HepG2 (cell line): ENCODE results near the gene PHRF1. TPM values are rescaled to one million over a fixed set of nuclear protein-coding genes. Genes with fewer than 3 reads are reported as not detected.
A peak's percentile ranks its signal among the peaks of the same experiment; 100 is the strongest.

Source experiments
- E2F2 ChIP-seq: sonication (generic); formaldehyde crosslinking; IDR thresholded peaks from 2 replicates; pipeline ENCODE4 v1.4.0; 2020; ENCODE audit warnings: missing genetic modification reagents, borderline replicate concordance
- FOXK2 ChIP-seq: fragments of 450-650 bp; IDR thresholded peaks from 2 replicates; pipeline ENCODE4 v1.6.1; 2016
- MAFF ChIP-seq: IDR thresholded peaks from 2 replicates; pipeline ENCODE4 v1.6.1; 2011; ENCODE audit warnings: low read depth, low read length, improper control_type of control experiment
- NCOA1 ChIP-seq: sonication (generic); formaldehyde crosslinking; IDR thresholded peaks from 2 replicates; pipeline ENCODE4 v1.9.0; 2021; ENCODE audit warnings: missing genetic modification reagents
- NFKBIZ ChIP-seq: IDR thresholded peaks from 2 replicates; pipeline ENCODE4 v1.6.1; 2018; ENCODE audit warnings: missing genetic modification reagents, missing compliant biosample characterization
- ZBTB46 ChIP-seq: sonication (generic); formaldehyde crosslinking; IDR thresholded peaks from 2 replicates; pipeline ENCODE4 v1.4.0; 2020; ENCODE audit warnings: mild to moderate bottlenecking, missing genetic modification reagents, borderline replicate concordance
- ZNF160 ChIP-seq: sonication (generic); formaldehyde crosslinking; IDR thresholded peaks from 2 replicates; pipeline ENCODE4 v1.8.0; 2022; ENCODE audit warnings: mild to moderate bottlenecking, inconsistent platforms, missing genetic modification reagents
- ZNF326 ChIP-seq: sonication (generic); formaldehyde crosslinking; IDR thresholded peaks from 2 replicates; pipeline ENCODE4 v1.4.0; 2020; ENCODE audit warnings: missing genetic modification reagents, borderline replicate concordance
- ZNF496 ChIP-seq: sonication (generic); formaldehyde crosslinking; IDR thresholded peaks from 2 replicates; pipeline ENCODE4 v1.8.1; 2023; ENCODE audit warnings: mild to moderate bottlenecking, moderate library complexity, missing genetic modification reagents; ENCODE audit not compliant: insufficient replicate concordance
- ZNF501 ChIP-seq: sonication (generic); formaldehyde crosslinking; IDR thresholded peaks from 2 replicates; pipeline ENCODE4 v1.5.1; 2020; ENCODE audit warnings: mild to moderate bottlenecking, moderate library complexity, missing genetic modification reagents
- ZNF512B ChIP-seq: sonication (generic); formaldehyde crosslinking; IDR thresholded peaks from 2 replicates; pipeline ENCODE4 v1.5.1; 2020; ENCODE audit warnings: missing genetic modification reagents, mild to moderate bottlenecking, borderline replicate concordance
- ZNF709 ChIP-seq: sonication (generic); formaldehyde crosslinking; IDR thresholded peaks from 2 replicates; pipeline ENCODE4 v1.5.0; 2020; ENCODE audit warnings: mild to moderate bottlenecking, missing genetic modification reagents
- ZNF891 ChIP-seq: sonication (generic); formaldehyde crosslinking; IDR thresholded peaks from 2 replicates; pipeline ENCODE4 v1.5.0; 2020; ENCODE audit warnings: mild to moderate bottlenecking, missing genetic modification reagents
- ZSCAN31 ChIP-seq: sonication (generic); formaldehyde crosslinking; IDR thresholded peaks from 2 replicates; pipeline ENCODE4 v1.5.0; 2020; ENCODE audit warnings: low read depth, mild to moderate bottlenecking, missing genetic modification reagents
- polyA plus RNA-seq, 8 experiments: library from polyadenylated mRNA; depleted of rRNA in 3 of 8; stranded (reverse) in 7 of 8; unstranded in 1 of 8; fragments of >200 nt; fragmentation: Illumina TruSeq in 4 of 8; extraction: Trizol in 4 of 8; gene quantifications; 2 replicates each; pipeline versions ENCODE4 v1.2.1 to v1.2.3, GENCODE V29; 2011 to 2016; ENCODE audit warnings: low read depth in 4 of 8, missing spikeins in 1 of 8, mixed read lengths in 1 of 8; ENCODE audit not compliant: insufficient read depth in 1 of 8
- total RNA-seq, 5 experiments: library from RNA; depleted of rRNA; stranded (reverse); fragments of >200 nt; fragmentation: Illumina TruSeq; extraction: Trizol; gene quantifications; 2 replicates each; pipeline ENCODE4 v1.2.3, GENCODE V29; 2016; ENCODE audit warnings: low read depth in 1 of 5
- TF ChIP-seq, protein P1 (sequence below): sonication (generic); formaldehyde crosslinking; IDR thresholded peaks from 2 replicates; pipeline ENCODE4 v1.5.1; 2020; ENCODE audit warnings: mild to moderate bottlenecking, missing genetic modification reagents, moderate library complexity
- TF ChIP-seq, protein P2 (sequence below): sonication (generic); formaldehyde crosslinking; IDR thresholded peaks from 2 replicates; pipeline ENCODE4 v1.8.0; 2022; ENCODE audit warnings: mild to moderate bottlenecking, missing genetic modification reagents

Gene PHRF1
- total and polyA plus RNA-seq, 2 of the 13 experiments (the other 11 are each of a cell fraction or from before 2014, with no cell fraction given): 8.2 to 16.7 TPM

DNA sequence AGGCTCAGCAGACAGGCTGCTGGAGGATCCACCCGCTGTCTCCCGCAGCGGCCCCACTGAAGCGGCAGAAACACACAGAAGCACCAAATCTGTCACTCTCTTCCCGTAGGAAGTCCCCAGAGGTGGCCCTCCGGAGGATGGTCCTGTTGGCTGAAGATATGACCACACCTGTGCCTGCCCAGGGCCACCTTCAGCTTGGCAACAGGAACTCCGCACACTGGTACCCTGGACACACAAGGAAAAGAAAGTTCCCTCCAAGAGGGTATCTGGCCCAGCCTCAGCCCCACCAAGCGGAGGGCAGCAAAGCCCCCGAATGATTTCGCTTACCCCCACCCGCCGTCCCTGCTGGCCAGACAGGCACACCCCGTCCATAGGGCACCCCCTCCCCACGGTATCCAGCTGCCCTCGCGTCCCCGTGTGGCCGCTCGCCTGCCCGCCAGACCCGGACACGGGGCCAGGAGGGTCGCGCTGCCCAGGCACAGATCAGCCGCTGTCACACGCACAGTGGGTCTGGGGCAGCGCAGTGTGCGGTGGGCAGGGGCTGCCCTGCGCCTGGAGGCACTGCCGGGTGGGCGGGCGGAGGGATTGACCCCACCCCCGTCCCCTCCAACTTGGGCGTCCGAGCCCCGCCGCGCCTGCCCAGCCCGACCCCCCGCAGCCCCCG lies 8.5 kb upstream of the PHRF1 start (continued):
- TF ChIP-seq ZBTB46 (CRISPR knock-in tag): no peak
- TF ChIP-seq ZNF160 (CRISPR knock-in tag): no peak
- TF ChIP-seq NCOA1 (CRISPR knock-in tag): no peak
- 0 out of 2 replicates have a peak, but pooled peaks have one; percentile 40 for TF ChIP-seq ZNF891 (CRISPR knock-in tag)
- no peak for TF ChIP-seq MAFF
- peak; percentile 15; the same call in 1 of the 2 replicates for TF ChIP-seq ZSCAN31 (CRISPR knock-in tag)
- TF ChIP-seq ZNF512B (CRISPR knock-in tag): no peak
- TF ChIP-seq NFKBIZ (CRISPR knock-in tag): no peak
- no peak for TF ChIP-seq ZNF496
- TF ChIP-seq, protein P1, sequence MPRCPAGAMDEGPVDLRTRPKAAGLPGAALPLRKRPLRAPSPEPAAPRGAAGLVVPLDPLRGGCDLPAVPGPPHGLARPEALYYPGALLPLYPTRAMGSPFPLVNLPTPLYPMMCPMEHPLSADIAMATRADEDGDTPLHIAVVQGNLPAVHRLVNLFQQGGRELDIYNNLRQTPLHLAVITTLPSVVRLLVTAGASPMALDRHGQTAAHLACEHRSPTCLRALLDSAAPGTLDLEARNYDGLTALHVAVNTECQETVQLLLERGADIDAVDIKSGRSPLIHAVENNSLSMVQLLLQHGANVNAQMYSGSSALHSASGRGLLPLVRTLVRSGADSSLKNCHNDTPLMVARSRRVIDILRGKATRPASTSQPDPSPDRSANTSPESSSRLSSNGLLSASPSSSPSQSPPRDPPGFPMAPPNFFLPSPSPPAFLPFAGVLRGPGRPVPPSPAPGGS: no peak
- TF ChIP-seq, protein P2, sequence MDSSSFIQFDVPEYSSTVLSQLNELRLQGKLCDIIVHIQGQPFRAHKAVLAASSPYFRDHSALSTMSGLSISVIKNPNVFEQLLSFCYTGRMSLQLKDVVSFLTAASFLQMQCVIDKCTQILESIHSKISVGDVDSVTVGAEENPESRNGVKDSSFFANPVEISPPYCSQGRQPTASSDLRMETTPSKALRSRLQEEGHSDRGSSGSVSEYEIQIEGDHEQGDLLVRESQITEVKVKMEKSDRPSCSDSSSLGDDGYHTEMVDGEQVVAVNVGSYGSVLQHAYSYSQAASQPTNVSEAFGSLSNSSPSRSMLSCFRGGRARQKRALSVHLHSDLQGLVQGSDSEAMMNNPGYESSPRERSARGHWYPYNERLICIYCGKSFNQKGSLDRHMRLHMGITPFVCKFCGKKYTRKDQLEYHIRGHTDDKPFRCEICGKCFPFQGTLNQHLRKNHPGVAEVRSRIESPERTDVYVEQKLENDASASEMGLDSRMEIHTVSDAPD (CRISPR knock-in tag): no peak
- no peak; the same call in 1 of the 2 replicates for TF ChIP-seq ZNF709
- TF ChIP-seq FOXK2: no peak
- 0 out of 2 replicates have a peak, but pooled peaks have one; percentile 35 for TF ChIP-seq ZNF501 (CRISPR knock-in tag)
- no peak; the same call in 1 of the 2 replicates for TF ChIP-seq E2F2 (CRISPR knock-in tag)
- TF ChIP-seq ZNF326: no peak
